Keratinocyte (primary cell): ENCODE measurements around the gene GPR157. TPM values are rescaled to one million over a fixed set of nuclear protein-coding genes. Genes with fewer than 3 reads are reported as not detected.

Experiments
- DNase-seq: peaks from one replicate; pipeline ENCODE4 v3.0.0-alpha.2; 2011; ENCODE audit warnings: low read depth, missing footprints, low spot score
- FAIRE-seq: peaks from 2 replicates; lab custom pipeline; 2011; peaks lifted over from hg19 to GRCh38; lab: Jason Lieb, UNC
- H2AFZ ChIP-seq: 2 replicates; pipeline ENCODE4 v1.6.0; 2012; ENCODE audit warnings: low read length, control low read depth, inconsistent platforms; ENCODE audit not compliant: control insufficient read depth
- H3K27ac ChIP-seq: 2 replicates; pipeline ENCODE4 v1.5.1; 2011; ENCODE audit warnings: low read length; ENCODE audit not compliant: control insufficient read depth, insufficient read depth
- H3K27me3 ChIP-seq: 3 replicates; pipeline ENCODE4 v1.6.0; 2011; ENCODE audit warnings: low read length; ENCODE audit not compliant: control insufficient read depth, insufficient read depth; ENCODE audit errors: extremely low read depth
- H3K36me3 ChIP-seq, 2 experiments: 2 replicates in 1 of 2; 3 replicates in 1 of 2; pipeline ENCODE4 v1.5.1; 2011; ENCODE audit warnings: low read length in 2 of 2, mild to moderate bottlenecking in 1 of 2; ENCODE audit not compliant: control insufficient read depth in 2 of 2, insufficient read depth in 2 of 2; ENCODE audit errors: extremely low read depth in 1 of 2
- H3K4me1 ChIP-seq: 3 replicates; pipeline ENCODE4 v1.5.1; 2011; ENCODE audit warnings: low read length; ENCODE audit not compliant: control insufficient read depth, insufficient read depth; ENCODE audit errors: extremely low read depth
- H3K4me2 ChIP-seq: 3 replicates; pipeline ENCODE4 v1.6.0; 2011; ENCODE audit warnings: low read depth, low read length; ENCODE audit not compliant: control insufficient read depth, insufficient read depth; ENCODE audit errors: extremely low read depth
- H3K4me3 ChIP-seq, 3 experiments: fragments of 200-600 bp in 1 of 3; sonication (generic) in 1 of 3; 2 replicates in 2 of 3; 3 replicates in 1 of 3; pipeline ENCODE4 v1.5.1; 2011 to 2016; ENCODE audit warnings: low read length in 3 of 3, mild to moderate bottlenecking in 3 of 3, control low read depth in 2 of 3, inconsistent platforms in 1 of 3, low read depth in 1 of 3, mixed read lengths in 1 of 3, mixed run types in 1 of 3, moderate library complexity in 1 of 3; ENCODE audit not compliant: control insufficient read depth in 2 of 3, insufficient read depth in 2 of 3; ENCODE audit errors: extremely low read depth in 1 of 3
- H3K79me2 ChIP-seq: 2 replicates; pipeline ENCODE4 v1.6.0; 2012; ENCODE audit warnings: low read length; ENCODE audit not compliant: control insufficient read depth, insufficient read depth
- H3K9ac ChIP-seq: 3 replicates; pipeline ENCODE4 v1.6.0; 2011; ENCODE audit warnings: low read length; ENCODE audit not compliant: control insufficient read depth, insufficient read depth; ENCODE audit errors: extremely low read depth
- H3K9me1 ChIP-seq: 3 replicates; pipeline ENCODE4 v1.6.0; 2011; ENCODE audit warnings: low read length; ENCODE audit not compliant: control insufficient read depth, insufficient read depth; ENCODE audit errors: extremely low read depth
- H3K9me3 ChIP-seq: 2 replicates; pipeline ENCODE4 v1.5.1; 2012; ENCODE audit warnings: low read depth, low read length; ENCODE audit not compliant: control insufficient read depth
- H4K20me1 ChIP-seq: 3 replicates; pipeline ENCODE4 v1.6.0; 2011; ENCODE audit warnings: low read length; ENCODE audit not compliant: control insufficient read depth, insufficient read depth; ENCODE audit errors: extremely low read depth
- CTCF ChIP-seq, 3 experiments: IDR thresholded peaks in 1 of 3; conservative IDR thresholded peaks in 1 of 3; optimal IDR thresholded peaks in 1 of 3; 2 replicates in 2 of 3; 3 replicates in 1 of 3; pipeline versions ENCODE3 to v1.5.1; 2011; ENCODE audit warnings: low read length in 3 of 3, mild to moderate bottlenecking in 3 of 3, moderate library complexity in 2 of 3, control low read depth in 1 of 3, inconsistent platforms in 1 of 3; ENCODE audit not compliant: insufficient read depth in 2 of 3; ENCODE audit errors: extremely low read depth in 1 of 3
- EZH2 ChIP-seq: IDR thresholded peaks from one replicate; pipeline ENCODE4 v1.6.1; 2012; ENCODE audit warnings: inconsistent platforms, mild to moderate bottlenecking, low read length, moderate library complexity
- dilution Hi-C: fragments of 300-500 bp; cut with MboI; formaldehyde crosslinking; loops from one replicate; pipeline ENCODE4 v1.7.0; 2020; ENCODE audit warnings: low sequenced_read_pairs; ENCODE audit not compliant: extremely low pct_ligation_motif_present
- polyA plus RNA-seq, 5 experiments: library from polyadenylated mRNA; depleted of rRNA in 3 of 5; stranded (reverse) in 3 of 5; stranded (forward) in 1 of 5; unstranded in 1 of 5; fragments of >200 nt; gene quantifications; 1 replicate in 1 of 5; 2 replicates in 3 of 5; 3 replicates in 1 of 5; pipeline versions ENCODE4 v1.2.1 to v1.2.3, GENCODE V29; 2011 to 2012; ENCODE audit warnings: missing spikeins in 2 of 5, low read depth in 1 of 5, low replicate concordance in 1 of 5

The GPR157 gene
- polyA plus RNA-seq, 1 donor (not counting 4 experiments of a cell fraction or from before 2014, with no cell fraction given): 6.5 TPM

GRCh38 chr1:9174243-9174642 lies 45.3 kb upstream of the GPR157 start:
- no peak overlapping the region for H3K9ac ChIP-seq
- H3K4me1 ChIP-seq: no peaks in the 10 kb centered on the region
- peaks cover 2 to 6% of the 10 kb centered on the region in 2 experiments for H3K36me3 ChIP-seq
- no peak overlapping the region for H3K4me2 ChIP-seq
- H3K27ac ChIP-seq: no peak overlapping the region
- peaks cover 6% of the 10 kb centered on the region for H4K20me1 ChIP-seq
- H2AFZ ChIP-seq: no peak overlapping the region
- no peak overlapping the region for H3K4me3 ChIP-seq
- H3K9me3 ChIP-seq: no peaks in the 10 kb centered on the region
- no peak for FAIRE-seq
- H3K9me1 ChIP-seq: no peaks in the 10 kb centered on the region
- dilution Hi-C loops: no loop called here
- no peak for TF ChIP-seq CTCF (optimal IDR thresholded peaks at IDR 0.05 in 1 of 3, IDR thresholded peaks at IDR 0.05 in 1 of 3, conservative IDR thresholded peaks at IDR 0.05 in 1 of 3; ENCODE audit: extremely low read depth in 1 of 3, insufficient read depth in 2 of 3, low read length in 3 of 3)
- TF ChIP-seq EZH2: no peak
- DNase-seq: no peak
- peaks cover 85% of the 10 kb centered on the region for H3K79me2 ChIP-seq
- no peaks in the 10 kb centered on the region for H3K27me3 ChIP-seq

GRCh38 chr1:9169601-9170137 lies 40.8 kb upstream of the GPR157 start:
- no peak for FAIRE-seq
- dilution Hi-C loops: no loop called here

More at GRCh38 chr1:9169601-9170137, 40.8 kb upstream of the GPR157 start:
- no peaks in the 10 kb centered on the region for H3K27me3 ChIP-seq
- peaks cover 10% of the 10 kb centered on the region for H4K20me1 ChIP-seq
- H3K9me1 ChIP-seq: no peaks in the 10 kb centered on the region
- DNase-seq: no peak
- peaks cover 3% of the 10 kb centered on the region for H3K4me1 ChIP-seq
- peaks cover 76% of the 10 kb centered on the region for H3K79me2 ChIP-seq
- no peak overlapping the region for H3K4me2 ChIP-seq
- H3K9me3 ChIP-seq: no peaks in the 10 kb centered on the region
- H3K36me3 ChIP-seq: peaks cover 1 to 2% of the 10 kb centered on the region in 2 experiments
- no peak overlapping the region for H3K4me3 ChIP-seq
- H2AFZ ChIP-seq: no peak overlapping the region
- TF ChIP-seq CTCF (optimal IDR thresholded peaks at IDR 0.05 in 1 of 3, IDR thresholded peaks at IDR 0.05 in 1 of 3, conservative IDR thresholded peaks at IDR 0.05 in 1 of 3; ENCODE audit: extremely low read depth in 1 of 3, insufficient read depth in 2 of 3, low read length in 3 of 3) (no peak), EZH2 (no peak)
- H3K9ac ChIP-seq: no peak overlapping the region
- H3K27ac ChIP-seq: no peak overlapping the region
